VCaP (cell line): Measurements from ENCODE around the gene LANCL2.
"Not testable (repeated sequence)": the region's sequence is repeated elsewhere in the genome, so short reads cannot be mapped to it uniquely, and the experiment has no call there.

Experiments
- H3K27ac ChIP-seq: fragments of 450-650 bp; 2 replicates; pipeline ENCODE4 v1.5.1; 2017
- TF ChIP-seq, protein P1 (sequence below): fragments of 450-650 bp; conservative IDR thresholded peaks from 2 replicates; pipeline ENCODE4 v1.5.1; 2017; ENCODE audit warnings: mild to moderate bottlenecking, moderate library complexity

LANCL2 gene

DNA sequence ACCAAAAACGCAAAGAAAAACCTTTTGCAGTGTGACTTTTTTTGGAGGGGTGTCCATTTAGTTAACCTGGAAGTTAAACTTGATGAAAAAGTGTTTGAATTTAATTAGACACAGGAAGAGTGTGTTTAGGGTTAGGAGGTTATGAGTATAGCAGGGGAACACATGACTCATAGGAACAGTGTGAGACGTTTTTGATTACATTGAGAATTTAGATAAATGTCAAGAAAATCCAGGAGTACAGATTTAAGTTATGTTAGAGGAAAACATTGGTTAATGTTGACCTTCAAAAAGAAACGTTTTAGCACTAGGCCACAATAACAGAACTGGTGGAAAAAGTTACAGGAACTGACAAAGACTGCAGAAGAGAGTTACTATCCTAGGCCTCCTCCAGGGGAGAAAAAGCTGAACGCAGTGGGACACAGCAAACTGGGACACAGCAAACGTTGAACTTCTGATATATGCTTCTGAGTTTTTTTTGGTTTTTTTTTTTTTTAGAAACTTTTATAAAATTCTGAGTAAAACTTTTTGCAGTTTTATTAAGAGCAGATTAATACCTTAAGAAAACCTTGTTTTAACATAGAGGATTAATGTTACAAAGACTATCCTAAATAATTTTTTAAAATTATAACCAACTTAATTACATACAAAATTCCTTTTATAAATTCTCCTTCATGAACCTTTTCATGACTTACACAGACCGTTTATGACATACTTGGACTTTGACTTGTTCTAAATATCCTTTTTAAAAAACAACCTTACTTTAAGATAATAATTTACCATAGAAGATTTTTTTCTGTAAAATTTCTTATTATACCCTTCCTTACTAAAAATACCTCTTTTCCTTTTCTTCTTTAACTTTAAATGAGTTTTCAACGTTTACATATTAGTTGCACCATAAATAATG is 22.2 kb downstream of the LANCL2 start:
- TF ChIP-seq, protein P1, sequence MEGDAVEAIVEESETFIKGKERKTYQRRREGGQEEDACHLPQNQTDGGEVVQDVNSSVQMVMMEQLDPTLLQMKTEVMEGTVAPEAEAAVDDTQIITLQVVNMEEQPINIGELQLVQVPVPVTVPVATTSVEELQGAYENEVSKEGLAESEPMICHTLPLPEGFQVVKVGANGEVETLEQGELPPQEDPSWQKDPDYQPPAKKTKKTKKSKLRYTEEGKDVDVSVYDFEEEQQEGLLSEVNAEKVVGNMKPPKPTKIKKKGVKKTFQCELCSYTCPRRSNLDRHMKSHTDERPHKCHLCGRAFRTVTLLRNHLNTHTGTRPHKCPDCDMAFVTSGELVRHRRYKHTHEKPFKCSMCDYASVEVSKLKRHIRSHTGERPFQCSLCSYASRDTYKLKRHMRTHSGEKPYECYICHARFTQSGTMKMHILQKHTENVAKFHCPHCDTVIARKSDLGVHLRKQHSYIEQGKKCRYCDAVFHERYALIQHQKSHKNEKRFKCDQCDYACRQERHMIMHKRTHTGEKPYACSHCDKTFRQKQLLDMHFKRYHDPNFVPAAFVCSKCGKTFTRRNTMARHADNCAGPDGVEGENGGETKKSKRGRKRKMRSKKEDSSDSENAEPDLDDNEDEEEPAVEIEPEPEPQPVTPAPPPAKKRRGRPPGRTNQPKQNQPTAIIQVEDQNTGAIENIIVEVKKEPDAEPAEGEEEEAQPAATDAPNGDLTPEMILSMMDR, result no peak
- H3K27ac ChIP-seq, result no peak overlapping the region

DNA sequence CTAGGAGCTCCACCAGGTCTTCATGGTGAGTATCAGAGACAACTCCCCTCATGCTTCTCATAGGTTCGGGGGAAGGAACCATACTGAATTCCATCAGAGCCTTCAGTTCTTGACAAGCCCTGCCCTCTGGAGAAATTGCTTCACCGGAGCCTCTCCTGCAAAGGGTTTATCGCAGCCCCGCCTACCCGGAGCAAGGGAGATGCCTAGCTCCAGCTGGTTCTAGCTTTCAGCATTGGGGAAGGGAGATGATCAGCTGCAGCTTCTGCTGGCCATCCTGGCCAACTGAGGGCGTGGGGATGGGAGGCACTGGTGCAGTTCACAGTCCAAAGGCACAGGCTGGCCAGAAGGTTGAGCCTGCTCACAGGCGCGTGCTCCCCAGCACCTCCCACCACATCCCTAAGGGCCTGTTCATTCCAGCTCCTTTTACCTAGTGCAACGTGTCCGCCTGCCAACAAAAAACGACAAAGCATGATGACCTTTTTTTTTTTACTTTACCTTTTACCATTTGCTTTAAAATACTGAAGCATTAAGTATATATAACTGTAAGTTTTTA is 31.2 kb downstream of the LANCL2 start:
- no peak overlapping the region for H3K27ac ChIP-seq
- TF ChIP-seq, protein P1, result no peak

DNA sequence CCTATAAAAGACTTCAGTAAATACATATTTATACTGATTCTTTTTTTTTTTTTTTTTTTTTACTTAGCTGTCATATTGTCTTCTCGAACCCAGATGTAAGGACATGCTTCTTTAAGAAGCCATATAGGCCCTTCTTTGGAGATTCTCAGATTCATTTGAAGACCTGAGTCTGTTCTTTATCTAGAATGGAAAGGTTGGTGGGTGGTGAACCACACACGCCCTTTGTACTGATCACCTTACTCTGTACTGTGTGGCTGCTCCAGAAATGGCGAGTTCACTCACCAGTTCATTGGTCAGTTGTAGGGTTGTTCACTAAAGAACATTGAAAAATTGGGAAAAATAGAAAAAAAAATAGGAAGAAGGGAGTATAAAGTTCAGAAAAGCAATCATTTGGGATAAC is 32.5 kb downstream of the LANCL2 start:
- H3K27ac ChIP-seq, result no peak overlapping the region
- TF ChIP-seq, protein P1, result no peak

DNA sequence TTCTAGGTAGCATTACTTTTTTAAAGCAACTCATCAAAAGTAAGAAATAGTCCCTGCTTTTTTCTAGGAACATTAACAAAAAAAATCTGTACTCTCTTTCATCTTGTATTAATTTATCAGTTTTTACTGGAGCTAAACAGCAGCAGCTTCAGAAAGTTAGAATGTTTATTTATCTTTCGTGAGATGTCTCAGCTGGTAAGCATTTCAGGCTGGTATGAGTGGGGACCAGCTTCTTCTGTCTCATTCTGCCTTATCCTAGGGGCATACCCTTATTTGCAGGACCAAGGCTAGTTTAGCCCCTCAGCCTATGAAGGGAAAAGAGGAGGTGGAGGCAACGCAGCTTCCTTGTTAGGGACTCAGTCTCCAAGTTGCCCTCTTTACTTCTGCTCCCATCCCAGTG is 35.1 kb downstream of the LANCL2 start:
- TF ChIP-seq, protein P1, result no peak

DNA sequence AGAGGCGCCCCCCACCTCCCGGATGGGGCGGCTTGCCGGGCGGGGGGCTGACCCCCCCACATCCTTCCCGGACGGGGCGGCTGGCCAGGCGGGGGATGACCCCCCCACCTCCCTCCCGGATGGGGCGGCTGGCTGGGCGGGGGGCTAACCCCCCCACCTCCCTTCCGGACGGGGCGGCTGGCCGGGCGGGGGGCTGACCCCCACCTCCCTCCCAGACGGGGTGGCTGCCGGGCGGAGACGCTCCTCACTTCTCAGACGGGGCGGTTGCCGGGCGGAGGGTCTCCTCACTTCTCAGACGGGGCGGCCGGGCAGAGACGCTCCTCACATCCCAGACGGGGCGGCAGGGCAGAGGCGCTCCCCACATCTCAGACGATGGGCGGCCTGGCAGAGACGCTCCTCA is 37.4 kb downstream of the LANCL2 start:
- not testable (repeated sequence) for H3K27ac ChIP-seq

More for the DNA sequence above, 35.1 kb downstream of the LANCL2 start:
- no peak overlapping the region for H3K27ac ChIP-seq

DNA sequence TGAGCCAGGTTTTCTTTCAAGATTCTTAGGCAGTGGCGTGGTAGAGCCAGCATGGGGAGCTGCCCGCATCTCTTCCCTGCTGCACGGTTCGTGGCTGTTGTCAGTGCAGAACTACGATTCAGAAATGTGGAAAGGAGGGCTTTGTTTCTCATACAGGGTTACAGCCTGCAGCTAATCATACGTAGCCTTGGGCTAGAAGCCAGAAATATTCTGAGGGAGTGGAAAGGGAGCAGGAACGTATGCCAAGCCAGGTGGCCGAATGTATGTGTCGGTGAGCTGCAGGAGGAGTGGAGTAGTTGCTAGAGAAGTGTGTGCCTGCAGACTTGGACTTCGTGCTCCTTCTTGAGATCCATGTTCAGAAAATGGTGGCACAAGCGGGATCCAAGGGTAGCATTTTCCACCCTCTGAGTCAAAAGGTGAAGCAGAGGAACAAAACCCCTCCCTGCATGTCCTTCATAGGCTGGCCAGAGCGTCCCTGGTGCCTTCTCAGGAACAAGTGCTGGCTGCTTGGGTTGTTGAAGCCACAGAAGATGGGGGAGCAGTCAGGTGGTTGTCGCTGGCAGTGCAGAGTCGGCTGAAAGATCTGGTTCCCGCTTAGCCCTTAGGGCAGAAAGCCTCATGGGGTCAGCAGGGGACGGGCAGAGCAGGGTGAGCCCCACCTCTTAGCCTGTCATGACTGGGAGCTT is 40.9 kb downstream of the LANCL2 start:
- TF ChIP-seq, protein P1, result no peak
- no peak overlapping the region for H3K27ac ChIP-seq

DNA sequence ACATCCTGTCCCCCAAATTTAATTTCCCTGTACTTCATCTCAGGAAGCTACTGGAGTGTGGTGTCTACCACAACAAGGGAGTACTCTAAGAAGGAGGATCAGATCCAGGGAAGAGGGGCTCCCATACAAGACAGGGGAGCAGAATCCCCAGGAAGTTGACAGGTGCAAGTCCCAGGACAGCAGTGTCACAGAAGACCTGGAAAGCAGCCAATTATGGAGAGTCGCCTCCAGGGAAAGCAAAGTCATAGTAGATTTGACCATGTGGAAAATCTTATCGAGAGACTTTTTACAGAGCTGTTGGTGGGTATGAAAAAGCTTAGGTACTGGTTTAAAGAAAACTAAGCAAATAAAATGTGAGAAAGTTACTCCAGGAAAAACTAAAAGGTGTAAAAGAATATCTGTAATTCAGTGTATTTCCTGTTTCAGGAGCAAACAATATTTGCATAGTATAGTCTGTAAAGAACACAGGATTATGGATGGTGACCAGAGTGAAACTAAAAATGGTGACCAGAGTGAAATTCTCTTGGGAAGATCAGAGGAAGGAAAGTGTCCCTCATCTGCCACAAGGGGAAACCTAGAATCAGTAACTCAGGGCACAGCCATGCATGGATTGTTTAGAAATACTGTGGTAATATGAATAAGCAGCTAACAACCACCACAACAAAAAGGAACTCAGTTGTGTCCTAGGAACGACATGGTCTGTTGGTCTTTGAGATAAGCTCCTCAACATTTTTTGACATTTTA is 44.5 kb downstream of the LANCL2 start:
- TF ChIP-seq, protein P1, result no peak
- H3K27ac ChIP-seq, result no peak overlapping the region
